Fibroblast of the aortic adventitia (primary cell): Measurements from ENCODE around the gene DRD4. TPM values are rescaled to one million over a fixed set of nuclear protein-coding genes. Genes with fewer than 3 reads are reported as not detected.

Experiments
- DNase-seq: peaks from one replicate; pipeline ENCODE4 v3.0.0-alpha.2; 2010; ENCODE audit warnings: low read depth
- H3K4me3 ChIP-seq: 2 replicates; pipeline ENCODE4 v1.5.1; 2011; ENCODE audit warnings: low read depth, mild to moderate bottlenecking, control low read depth, low read length, moderate library complexity
- total RNA-seq: library from RNA; depleted of rRNA; stranded (reverse); fragments of >200 nt; gene quantifications from 2 replicates; pipeline ENCODE4 v1.2.3, GENCODE V29; 2012; ENCODE audit warnings: low replicate concordance
- TF ChIP-seq, protein P1 (sequence below): IDR thresholded peaks from 2 replicates; pipeline ENCODE4 v1.5.1; 2011; ENCODE audit warnings: mild to moderate bottlenecking, low read length, control low read depth, inconsistent platforms; ENCODE audit not compliant: insufficient read depth

DRD4 gene
- total RNA-seq, 1 donor = 0.09 TPM

DNA sequence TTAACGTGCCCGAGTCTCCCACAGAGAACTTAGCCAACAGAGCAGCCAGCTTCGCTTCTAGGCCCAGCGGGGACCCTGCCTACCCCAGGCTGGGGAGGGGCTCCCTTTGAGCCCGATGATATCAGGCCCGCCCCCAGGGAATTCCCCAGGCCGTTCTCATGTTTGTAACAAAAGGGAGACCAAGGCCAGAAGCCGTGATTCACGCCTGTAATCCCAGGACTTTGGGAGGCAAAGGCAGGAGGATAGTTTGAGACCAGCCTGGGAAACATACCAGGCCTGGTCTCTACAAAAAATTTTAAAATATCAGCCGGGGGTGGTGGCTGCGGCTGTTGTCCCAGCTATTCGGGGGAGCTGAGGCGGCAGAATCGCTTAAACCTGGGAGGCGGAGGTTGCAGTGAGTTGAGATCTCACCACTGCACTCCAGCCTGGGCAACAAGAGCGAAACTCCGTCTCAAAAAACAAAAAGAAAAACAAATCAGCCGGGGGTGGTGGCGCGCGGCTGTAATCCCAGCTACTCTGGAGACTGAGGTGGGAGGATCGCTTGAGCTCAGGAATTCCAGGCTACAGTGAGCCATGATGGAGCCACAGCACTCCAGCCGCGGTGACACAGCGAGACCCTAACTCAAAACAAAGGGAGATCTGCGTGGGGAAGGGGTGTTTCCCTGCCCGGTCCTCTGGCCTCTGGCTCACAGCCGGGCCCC, 1.7 kb downstream of the DRD4 start:
- no peak for DNase-seq
- TF ChIP-seq, protein P1, sequence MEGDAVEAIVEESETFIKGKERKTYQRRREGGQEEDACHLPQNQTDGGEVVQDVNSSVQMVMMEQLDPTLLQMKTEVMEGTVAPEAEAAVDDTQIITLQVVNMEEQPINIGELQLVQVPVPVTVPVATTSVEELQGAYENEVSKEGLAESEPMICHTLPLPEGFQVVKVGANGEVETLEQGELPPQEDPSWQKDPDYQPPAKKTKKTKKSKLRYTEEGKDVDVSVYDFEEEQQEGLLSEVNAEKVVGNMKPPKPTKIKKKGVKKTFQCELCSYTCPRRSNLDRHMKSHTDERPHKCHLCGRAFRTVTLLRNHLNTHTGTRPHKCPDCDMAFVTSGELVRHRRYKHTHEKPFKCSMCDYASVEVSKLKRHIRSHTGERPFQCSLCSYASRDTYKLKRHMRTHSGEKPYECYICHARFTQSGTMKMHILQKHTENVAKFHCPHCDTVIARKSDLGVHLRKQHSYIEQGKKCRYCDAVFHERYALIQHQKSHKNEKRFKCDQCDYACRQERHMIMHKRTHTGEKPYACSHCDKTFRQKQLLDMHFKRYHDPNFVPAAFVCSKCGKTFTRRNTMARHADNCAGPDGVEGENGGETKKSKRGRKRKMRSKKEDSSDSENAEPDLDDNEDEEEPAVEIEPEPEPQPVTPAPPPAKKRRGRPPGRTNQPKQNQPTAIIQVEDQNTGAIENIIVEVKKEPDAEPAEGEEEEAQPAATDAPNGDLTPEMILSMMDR = no peak
- H3K4me3 ChIP-seq = no peak overlapping the region

DNA sequence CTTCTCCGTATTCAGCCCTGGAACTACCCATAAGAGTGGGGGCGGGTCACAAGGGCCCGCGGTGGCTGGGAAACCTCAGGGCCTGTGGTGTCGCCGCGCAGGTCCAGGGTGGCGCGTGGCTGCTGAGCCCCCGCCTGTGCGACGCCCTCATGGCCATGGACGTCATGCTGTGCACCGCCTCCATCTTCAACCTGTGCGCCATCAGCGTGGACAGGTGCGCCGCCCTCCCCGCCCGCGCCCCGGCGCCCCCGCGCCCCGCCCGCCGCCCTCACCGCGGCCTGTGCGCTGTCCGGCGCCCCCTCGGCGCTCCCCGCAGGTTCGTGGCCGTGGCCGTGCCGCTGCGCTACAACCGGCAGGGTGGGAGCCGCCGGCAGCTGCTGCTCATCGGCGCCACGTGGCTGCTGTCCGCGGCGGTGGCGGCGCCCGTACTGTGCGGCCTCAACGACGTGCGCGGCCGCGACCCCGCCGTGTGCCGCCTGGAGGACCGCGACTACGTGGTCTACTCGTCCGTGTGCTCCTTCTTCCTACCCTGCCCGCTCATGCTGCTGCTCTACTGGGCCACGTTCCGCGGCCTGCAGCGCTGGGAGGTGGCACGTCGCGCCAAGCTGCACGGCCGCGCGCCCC, 2.4 kb downstream of the DRD4 start:
- no peak for DNase-seq
- H3K4me3 ChIP-seq = no peak overlapping the region
- TF ChIP-seq, protein P1 = no peak

GRCh38 chr11:640021-640706, 3.1 kb downstream of the DRD4 start:
- DNase-seq = no peak
- no peak overlapping the region for H3K4me3 ChIP-seq
- TF ChIP-seq, protein P1 = no peak

GRCh38 chr11:641806-642370, 4.8 kb downstream of the DRD4 start:
- DNase-seq = no peak
- H3K4me3 ChIP-seq = no peak overlapping the region
- TF ChIP-seq, protein P1 = no peak

DNA sequence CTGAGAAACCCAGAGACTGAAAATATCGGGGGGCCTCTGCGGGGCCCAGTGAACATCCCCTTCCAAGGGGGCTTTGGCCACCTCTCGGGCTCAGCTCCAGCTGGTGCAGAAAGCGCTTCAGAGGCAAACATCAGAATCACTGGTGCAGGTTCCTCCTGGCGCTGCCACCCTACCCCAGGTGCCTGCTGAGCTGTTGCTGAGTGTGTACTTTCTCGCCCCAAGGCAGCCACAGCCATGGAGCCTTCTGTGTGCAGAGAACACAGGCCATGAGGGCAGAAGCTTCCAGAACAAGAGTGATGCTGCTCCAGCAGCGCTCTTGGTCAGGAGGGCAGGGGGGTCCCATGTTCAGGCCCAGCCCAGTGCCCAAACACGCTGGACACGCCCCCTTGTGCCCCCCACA, 6.3 kb downstream of the DRD4 start:
- TF ChIP-seq, protein P1 = no peak
- H3K4me3 ChIP-seq = no peak overlapping the region
- no peak for DNase-seq

DNA sequence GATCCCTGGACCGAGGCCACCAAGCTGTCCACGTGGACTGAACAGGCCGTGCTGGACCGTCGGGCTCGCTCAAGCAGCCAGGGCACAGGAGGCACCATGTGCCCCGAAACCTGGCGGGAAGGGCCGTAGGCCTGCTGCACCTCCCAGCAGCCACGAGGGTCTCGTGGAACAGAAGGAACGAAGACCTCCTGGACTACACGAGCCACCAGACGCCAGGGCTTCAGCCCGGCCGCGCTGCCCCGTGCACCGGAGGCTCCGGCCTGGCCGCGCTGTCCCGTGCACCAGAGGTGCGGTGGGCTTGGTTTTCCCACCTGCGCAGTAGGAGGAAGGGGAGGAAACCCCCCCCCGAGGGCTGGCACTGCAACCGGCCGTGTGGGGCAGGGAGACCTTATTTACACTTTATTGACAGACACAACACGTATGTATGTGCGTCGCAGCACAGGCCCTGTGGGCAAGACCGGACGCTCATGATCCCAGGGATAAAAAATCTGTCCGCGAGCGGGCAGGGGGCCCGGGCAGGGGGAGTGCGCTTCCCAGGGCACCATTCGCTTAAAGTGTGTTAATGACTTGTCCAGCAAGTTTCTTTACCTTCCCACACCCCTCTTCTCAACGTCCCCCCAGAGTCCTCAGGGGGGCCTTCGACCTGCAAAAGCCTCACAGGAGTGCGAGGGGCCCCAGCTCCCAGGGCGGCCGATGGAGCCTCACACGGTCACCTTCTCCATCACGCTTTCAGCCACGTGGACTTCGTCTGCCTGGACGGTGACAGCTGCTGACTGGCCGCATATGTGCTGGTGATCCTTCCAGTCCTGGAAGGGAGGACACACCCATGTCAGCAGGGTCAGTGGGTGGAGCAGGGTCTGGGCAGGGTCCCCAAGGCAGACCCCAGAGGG, 7.0 kb downstream of the DRD4 start:
- DNase-seq = no peak
- no peak overlapping the region for H3K4me3 ChIP-seq
- TF ChIP-seq, protein P1 = no peak
